ENCODE measurements around the gene CSH2. TPM values are rescaled to one million over a fixed set of nuclear protein-coding genes. Genes with fewer than 3 reads are reported as not detected.
A peak's percentile ranks its signal among the peaks of the same experiment; 100 is the strongest.
"Not testable (repeated sequence)": the region's sequence is repeated elsewhere in the genome, so short reads cannot be mapped to it uniquely, and the experiment has no call there.

The CSH2 gene
- total RNA-seq (2014; rRNA removed; shearing (Covaris generic)): not detected in 2 replicates

DNA sequence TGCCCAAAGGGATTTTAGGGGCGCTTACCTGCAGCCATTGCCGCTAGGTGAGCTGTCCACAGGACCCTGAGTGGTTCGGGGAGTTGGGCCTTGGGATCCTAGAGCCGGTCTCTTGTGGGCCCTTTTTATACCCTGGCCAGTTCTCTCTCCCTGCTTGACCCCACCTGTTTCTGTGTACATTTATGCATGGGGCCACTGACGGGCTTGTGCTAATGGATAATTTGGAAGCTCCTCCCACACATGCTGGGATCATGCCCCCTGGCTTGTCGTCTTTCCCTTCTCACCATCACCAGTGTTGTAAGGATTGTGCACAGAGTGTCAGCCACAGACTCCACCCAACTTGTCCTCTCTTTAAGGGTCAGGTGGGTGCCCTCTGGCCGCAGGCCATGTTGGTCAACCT, at the start of gene CSH2:
CSH2 (minus strand) TSS at position 101 of the 400 bp plus-strand sequence; CDS start at position 38, 63 bp downstream.
- DNase-seq; H3K4me1 ChIP-seq; H3K27me3 ChIP-seq; H3K27ac ChIP-seq; H3K9me3 ChIP-seq (replicated peaks); H3K4me3 ChIP-seq; H3K36me3 ChIP-seq: not testable (repeated sequence)

- H3K4me1 ChIP-seq; H3K9me3 ChIP-seq (replicated peaks); H3K27me3 ChIP-seq; DNase-seq; H3K4me3 ChIP-seq; H3K36me3 ChIP-seq; H3K27ac ChIP-seq: not testable (repeated sequence)
Measured at GRCh38 chr17:63922402-63922801, 48.9 kb upstream of the CSH2 start.

DNA sequence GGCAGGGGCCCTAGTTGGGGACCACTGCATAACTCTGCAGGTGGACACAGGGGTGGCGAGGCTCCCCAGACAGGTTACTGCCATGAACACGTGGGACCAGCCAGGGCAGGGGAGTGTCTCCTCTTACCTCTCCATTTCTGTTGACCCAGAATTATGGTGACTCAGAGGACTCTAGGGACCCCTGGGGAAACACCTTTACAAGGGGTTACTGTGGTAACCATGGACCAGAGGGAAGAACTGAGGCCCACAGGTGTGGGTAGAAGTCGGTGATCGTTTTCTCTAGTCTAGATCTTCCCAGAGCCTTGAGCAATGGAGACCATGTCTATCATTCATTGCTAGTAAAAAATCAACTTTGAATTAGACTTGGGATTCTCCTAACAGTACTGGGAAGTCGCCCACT, 47.3 kb upstream of the CSH2 start:
- not testable (repeated sequence) for H3K4me3 ChIP-seq; H3K4me1 ChIP-seq; H3K36me3 ChIP-seq; H3K9me3 ChIP-seq (replicated peaks); H3K27ac ChIP-seq; H3K27me3 ChIP-seq; DNase-seq

GRCh38 chr17:63920050-63920449, 46.6 kb upstream of the CSH2 start:
- H3K36me3 ChIP-seq; H3K4me1 ChIP-seq; H3K27ac ChIP-seq; H3K27me3 ChIP-seq; H3K9me3 ChIP-seq (replicated peaks); DNase-seq; H3K4me3 ChIP-seq: not testable (repeated sequence)

GRCh38 chr17:63919311-63919723, 45.8 kb upstream of the CSH2 start:
- Histone ChIP-seq H3K27ac (no peak overlapping the region), H3K9me3 (replicated peaks) (no peaks in the 10 kb centered on the region), H3K4me1 (no peaks in the 10 kb centered on the region), H3K36me3 (no peaks in the 10 kb centered on the region), H3K27me3 (no peaks in the 10 kb centered on the region), H3K4me3 (no peak overlapping the region)
- DNase-seq: peak; percentile 56 to 84

DNA sequence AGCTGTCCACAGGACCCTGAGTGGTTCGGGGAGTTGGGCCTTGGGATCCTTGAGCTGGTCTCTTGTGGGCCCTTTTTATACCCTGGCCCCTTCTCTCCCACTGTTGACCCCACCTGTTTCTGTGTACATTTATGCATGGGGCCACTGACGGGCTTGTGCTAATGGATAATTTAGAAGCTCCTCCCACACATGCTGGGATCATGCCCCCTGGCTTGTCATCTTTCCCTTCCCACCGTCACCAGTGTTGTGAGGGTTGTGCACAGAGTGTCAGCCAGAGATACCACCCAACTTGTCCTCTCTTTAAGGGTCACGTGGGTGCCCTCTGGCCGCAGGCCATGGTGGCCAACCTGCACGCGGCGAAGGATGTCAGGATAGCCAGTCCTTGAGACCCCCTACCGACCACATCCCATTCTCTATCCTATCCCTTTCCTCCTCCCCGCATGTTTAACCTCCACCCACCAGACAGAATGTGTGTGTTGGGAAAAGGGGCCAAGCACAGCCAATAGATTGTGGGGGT, 45.4 kb upstream of the CSH2 start, which contains the start of gene GH1:
GH1 (minus strand) TSS at position 51 of the 517 bp plus-strand sequence. CDS start 63 bp downstream, outside the sequence.
- not testable (repeated sequence) for H3K4me3 ChIP-seq; H3K9me3 ChIP-seq (replicated peaks); DNase-seq; H3K27ac ChIP-seq; H3K36me3 ChIP-seq; H3K27me3 ChIP-seq; H3K4me1 ChIP-seq

GRCh38 chr17:63918305-63918704, 44.8 kb upstream of the CSH2 start:
- H3K9me3 ChIP-seq (replicated peaks): no peaks in the 10 kb centered on the region
- H3K4me1 ChIP-seq: no peaks in the 10 kb centered on the region
- DNase-seq: no peak
- no peak overlapping the region for H3K27ac ChIP-seq
- no peak overlapping the region for H3K4me3 ChIP-seq
- H3K36me3 ChIP-seq: no peaks in the 10 kb centered on the region
- H3K27me3 ChIP-seq: no peaks in the 10 kb centered on the region

GRCh38 chr17:63917646-63918045, 44.2 kb upstream of the CSH2 start:
- DNase-seq: no peak
- no peak overlapping the region for H3K27ac ChIP-seq
- no peaks in the 10 kb centered on the region for H3K27me3 ChIP-seq

GRCh38 chr17:63917206-63917605, 43.7 kb upstream of the CSH2 start:
- H3K4me1 ChIP-seq; H3K27ac ChIP-seq; H3K9me3 ChIP-seq (replicated peaks); H3K4me3 ChIP-seq; DNase-seq; H3K36me3 ChIP-seq; H3K27me3 ChIP-seq: not testable (repeated sequence)

More at GRCh38 chr17:63917646-63918045, 44.2 kb upstream of the CSH2 start:
- H3K36me3 ChIP-seq: no peaks in the 10 kb centered on the region
- no peaks in the 10 kb centered on the region for H3K9me3 ChIP-seq (replicated peaks)
- no peak overlapping the region for H3K4me3 ChIP-seq
- no peaks in the 10 kb centered on the region for H3K4me1 ChIP-seq

GRCh38 chr17:63916566-63917185, 43.2 kb upstream of the CSH2 start:
- DNase-seq: no peak
- Histone ChIP-seq H3K27me3 (no peaks in the 10 kb centered on the region; the same call in 1 of the 2 replicates), H3K4me1 (no peaks in the 10 kb centered on the region), H3K36me3 (no peaks in the 10 kb centered on the region), H3K9me3 (replicated peaks) (no peaks in the 10 kb centered on the region), H3K27ac (no peak overlapping the region), H3K4me3 (no peak overlapping the region)

DNA sequence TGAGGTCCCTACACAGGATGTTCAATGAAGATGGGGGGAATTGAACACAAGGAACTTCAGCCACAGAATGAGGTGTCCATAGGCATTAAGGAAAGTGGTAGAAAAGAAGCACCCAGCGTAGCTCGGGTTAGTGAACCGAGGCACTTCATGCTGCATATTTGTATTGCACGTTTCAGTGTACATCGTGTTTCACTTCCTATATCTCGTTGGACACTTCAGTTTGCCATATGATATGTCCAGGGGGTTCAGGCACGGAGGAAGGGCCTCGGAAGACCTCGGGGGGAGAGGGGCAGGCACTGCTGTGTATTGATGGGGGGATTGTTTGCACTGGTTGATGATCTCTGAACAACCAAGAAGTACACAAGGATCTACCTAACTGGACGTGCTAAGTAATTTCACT, 42.3 kb upstream of the CSH2 start:
- H3K4me3 ChIP-seq; DNase-seq; H3K9me3 ChIP-seq (replicated peaks); H3K27ac ChIP-seq; H3K36me3 ChIP-seq; H3K27me3 ChIP-seq; H3K4me1 ChIP-seq: not testable (repeated sequence)

DNA sequence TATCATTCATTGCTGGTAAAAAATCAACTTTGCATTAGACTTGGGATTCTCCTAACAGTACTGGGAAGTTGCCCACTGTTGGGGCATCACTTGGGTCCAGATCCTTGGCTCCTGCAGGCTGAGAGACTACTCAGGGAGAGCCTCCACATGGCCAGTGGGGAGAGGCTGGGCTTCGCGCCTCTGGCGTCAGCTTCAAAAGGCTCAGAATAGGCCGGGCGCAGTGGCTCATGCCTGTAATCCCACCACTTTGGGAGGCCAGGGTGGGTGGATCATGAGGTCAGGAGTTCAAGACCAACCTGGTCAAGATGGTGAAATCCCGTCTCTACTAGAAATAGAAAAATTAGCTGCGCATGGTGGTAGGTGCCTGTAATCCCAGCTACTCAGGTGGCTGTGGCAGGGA, 41.0 kb upstream of the CSH2 start:
- H3K4me1 ChIP-seq: no peaks in the 10 kb centered on the region
- H3K27ac ChIP-seq: no peak overlapping the region
- no peak for DNase-seq
- H3K4me3 ChIP-seq: no peak overlapping the region
- no peaks in the 10 kb centered on the region; the same call in 1 of the 2 replicates for H3K27me3 ChIP-seq
- no peaks in the 10 kb centered on the region for H3K9me3 ChIP-seq (replicated peaks)
- no peaks in the 10 kb centered on the region for H3K36me3 ChIP-seq

DNA sequence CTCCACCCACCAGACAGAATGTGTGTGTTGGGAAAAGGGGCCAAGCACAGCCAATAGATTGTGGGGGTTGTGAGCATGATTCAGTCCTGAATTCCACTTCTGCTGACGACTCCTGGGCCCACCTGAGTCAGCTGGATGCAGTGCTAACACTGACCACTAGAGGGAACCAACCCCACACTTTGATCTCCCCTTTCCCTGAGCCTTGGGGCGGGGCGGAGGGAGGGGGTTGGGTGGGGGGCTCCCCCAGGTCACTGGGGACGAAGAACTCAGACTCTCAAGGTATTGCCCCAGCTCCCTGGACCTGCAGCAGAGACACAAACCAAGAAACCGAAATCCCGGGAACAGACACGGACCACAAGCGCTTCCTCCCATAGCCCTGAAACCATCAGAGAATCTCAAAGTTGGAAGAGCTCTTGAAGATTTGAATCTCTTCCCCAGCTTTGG, 38.2 kb upstream of the CSH2 start:
- DNase-seq: peak; percentile 24 to 63
- Histone ChIP-seq H3K36me3 (no peaks in the 10 kb centered on the region), H3K4me1 (0 out of 2 replicates have a peak, but pooled peaks cover 2% of the 10 kb centered on the region), H3K4me3 (no peak overlapping the region), H3K27ac (no peak overlapping the region), H3K27me3 (no peaks in the 10 kb centered on the region; the same call in 1 of the 2 replicates), H3K9me3 (replicated peaks) (no peaks in the 10 kb centered on the region)

DNA sequence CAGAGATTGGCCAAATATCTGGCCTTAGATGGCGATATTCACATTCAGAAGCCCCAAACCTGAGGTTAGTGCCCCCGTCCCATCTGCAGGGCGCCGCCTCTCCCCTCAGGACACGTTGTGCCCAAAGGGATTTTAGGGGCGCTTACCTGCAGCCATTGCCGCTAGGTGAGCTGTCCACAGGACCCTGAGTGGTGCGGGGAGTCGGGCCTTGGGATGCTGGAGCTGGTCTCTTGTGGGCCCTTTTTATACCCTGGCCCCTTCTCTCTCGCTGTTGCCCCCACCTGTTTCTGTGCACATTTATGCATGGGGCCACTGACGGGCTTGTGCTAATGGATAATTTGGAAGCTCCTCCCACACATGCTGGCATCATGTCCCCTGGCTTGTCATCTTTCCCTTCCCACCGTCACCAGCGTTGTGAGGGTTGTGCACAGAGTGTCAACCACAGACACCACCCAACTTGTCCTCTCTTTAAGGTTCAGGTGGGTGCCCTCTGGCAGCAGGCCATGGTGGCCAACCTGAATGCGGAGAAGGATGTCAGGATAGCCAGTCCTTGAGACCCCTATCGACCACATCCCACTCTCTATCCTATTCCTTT, 37.7 kb upstream of the CSH2 start, which contains the start of gene CSHL1:
CSHL1 (minus strand) TSS at position 218 of the 595 bp plus-strand sequence; CDS start at position 156, 62 bp downstream.
- H3K9me3 ChIP-seq (replicated peaks): no peaks in the 10 kb centered on the region
- H3K4me1 ChIP-seq: 0 out of 2 replicates have a peak, but pooled peaks cover 2% of the 10 kb centered on the region
- H3K36me3 ChIP-seq: no peaks in the 10 kb centered on the region
- DNase-seq: no peak
- no peak within 1 kb of the TSS for H3K4me3 ChIP-seq
- no peaks in the 10 kb centered on the region; the same call in 1 of the 2 replicates for H3K27me3 ChIP-seq
- no peak within 1 kb of the TSS for H3K27ac ChIP-seq

DNA sequence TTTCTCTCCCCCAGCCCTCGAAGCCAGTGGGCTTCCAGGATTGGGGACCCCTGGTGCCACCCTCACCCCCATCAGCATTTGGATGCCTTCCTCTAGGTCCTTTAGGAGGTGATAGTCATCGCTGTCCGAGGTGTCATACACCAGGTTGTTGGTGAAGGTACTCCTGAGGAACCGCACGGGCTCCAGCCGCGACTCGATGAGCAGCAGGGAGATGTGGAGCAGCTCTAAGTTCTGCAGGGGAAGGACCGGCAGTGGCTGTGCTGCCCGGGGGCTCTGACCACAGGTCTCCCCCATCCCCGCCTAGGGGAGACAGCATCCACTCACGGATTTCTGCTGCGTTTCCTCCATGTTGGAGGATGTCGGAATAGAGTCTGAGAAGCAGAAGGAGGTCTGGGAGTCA, 36.6 kb upstream of the CSH2 start:
- Histone ChIP-seq H3K9me3 (replicated peaks) (no peaks in the 10 kb centered on the region), H3K36me3 (no peaks in the 10 kb centered on the region), H3K27me3 (no peaks in the 10 kb centered on the region; the same call in 1 of the 2 replicates), H3K27ac (no peak overlapping the region), H3K4me1 (0 out of 2 replicates have a peak, but pooled peaks cover 2% of the 10 kb centered on the region), H3K4me3 (no peak overlapping the region)
- no peak for DNase-seq
